Dermis blood vessel endothelial cell (primary cell): ENCODE measurements around the gene MAP3K20. TPM values are rescaled to one million over a fixed set of nuclear protein-coding genes. Genes with fewer than 3 reads are reported as not detected.
"Not testable (repeated sequence)": the region's sequence is repeated elsewhere in the genome, so short reads cannot be mapped to it uniquely, and the experiment has no call there.

ENCODE experiments used
- DNase-seq: peaks from one replicate; pipeline ENCODE4 v3.0.0; 2010
- total RNA-seq: library from RNA; depleted of rRNA; stranded (reverse); fragments of >200 nt; gene quantifications from 2 replicates; pipeline ENCODE4 v1.2.3, GENCODE V29; 2014

The MAP3K20 gene
- total RNA-seq, 1 donor from 2014 or later, result 31.5 TPM

DNA sequence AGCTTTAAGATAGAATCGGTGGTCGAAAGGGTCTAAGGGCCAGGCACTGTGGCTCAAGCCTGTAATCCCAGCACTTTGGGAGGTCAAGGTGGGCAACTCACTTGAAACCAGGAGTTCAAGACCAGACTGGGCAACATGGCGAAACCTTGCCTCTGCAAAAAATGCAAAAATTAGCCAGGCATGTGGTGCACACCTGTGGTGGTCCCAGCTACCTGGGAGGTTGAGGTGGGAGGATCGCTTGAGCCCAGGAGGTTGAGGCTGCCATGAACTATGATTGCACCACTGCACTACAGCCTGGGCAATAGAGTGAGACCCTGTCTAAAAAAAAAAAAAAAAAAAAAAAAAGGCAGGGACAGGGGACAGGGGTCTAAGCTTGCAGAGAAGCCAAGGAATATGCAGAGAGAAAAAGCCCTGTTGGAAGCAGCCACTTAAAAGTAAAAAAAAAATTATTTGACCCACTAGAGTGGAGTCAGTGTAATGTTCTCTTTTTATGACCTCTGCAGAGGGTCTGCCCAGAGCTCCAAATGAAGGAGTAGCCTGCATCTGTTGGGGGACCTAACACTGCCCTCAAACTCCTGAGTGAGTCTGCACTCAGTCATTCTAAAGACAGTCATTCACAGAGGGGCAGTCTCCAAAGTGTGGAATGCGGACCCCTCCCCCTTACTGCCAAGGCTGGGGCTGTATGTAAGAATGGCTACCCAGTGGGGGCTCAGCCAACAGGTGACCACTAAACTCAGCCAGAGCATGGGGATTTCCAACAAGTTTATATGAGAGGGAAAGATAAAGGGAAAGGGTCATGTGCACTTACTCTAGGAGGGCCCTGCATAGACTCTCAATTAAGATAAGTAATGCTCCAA lies 160.5 kb downstream of the MAP3K20 start:
- no peak for DNase-seq

- no peak for DNase-seq
Observed at GRCh38 chr2:173238385-173238784, 162.7 kb downstream of the MAP3K20 start.

DNA sequence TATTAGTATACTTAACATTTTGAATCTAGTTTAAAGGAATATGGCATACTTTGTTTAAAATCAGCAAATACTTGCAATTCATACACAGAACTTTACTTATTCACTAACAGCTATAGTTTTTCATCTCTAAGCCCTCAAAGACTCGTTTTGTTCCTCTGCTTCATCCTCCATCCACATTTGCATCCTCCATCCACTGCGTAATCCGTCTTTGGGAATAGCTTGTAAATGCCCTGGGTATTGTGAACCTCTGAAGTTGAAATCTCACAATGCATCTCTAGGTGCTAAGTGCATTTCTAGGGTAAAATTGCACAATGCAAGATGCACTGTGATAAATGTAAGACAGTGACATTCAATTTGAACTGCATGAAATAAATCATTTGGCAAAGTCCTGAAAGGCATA lies 163.2 kb downstream of the MAP3K20 start:
- no peak for DNase-seq

GRCh38 chr2:173239644-173240043 lies 164.0 kb downstream of the MAP3K20 start:
- DNase-seq, result no peak

DNA sequence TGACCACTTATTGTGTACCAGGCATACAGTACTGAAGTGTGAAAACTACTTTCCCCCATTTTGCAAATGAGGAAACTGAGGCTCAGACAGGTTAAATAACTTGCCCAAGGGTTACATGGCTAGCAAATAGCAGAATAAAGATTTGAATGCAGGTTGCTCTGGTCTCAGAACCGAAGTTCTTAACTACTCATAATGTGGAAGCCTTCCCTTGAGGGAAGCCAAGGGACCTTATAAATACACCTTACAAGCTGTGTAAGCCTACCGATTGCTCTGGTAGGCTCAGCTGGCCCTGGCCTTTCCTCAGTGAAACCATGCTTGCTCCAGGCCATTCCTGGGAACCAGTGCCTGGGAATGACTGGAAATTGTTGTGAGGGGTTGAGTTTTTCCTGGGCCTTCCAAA lies 164.4 kb downstream of the MAP3K20 start:
- DNase-seq, result no peak

DNA sequence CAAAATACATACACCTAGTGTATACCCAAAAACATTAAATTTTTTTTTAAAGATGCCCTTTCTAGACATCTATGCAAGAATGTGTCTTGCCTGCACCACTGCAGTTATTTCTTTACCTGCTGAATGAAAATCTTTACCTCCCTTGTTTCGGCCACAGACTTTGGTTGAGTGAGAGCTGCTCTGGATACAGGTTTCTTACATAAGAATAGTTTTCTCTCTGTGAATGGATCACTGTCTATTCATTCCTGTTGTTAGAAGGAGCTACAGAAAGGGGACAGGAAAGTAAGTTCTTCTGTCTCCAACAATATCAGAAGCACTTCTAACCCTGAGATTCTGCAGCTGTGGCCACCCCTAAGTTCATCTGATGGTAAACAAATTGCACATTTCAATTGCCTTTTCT lies 166.0 kb downstream of the MAP3K20 start:
- no peak for DNase-seq

DNA sequence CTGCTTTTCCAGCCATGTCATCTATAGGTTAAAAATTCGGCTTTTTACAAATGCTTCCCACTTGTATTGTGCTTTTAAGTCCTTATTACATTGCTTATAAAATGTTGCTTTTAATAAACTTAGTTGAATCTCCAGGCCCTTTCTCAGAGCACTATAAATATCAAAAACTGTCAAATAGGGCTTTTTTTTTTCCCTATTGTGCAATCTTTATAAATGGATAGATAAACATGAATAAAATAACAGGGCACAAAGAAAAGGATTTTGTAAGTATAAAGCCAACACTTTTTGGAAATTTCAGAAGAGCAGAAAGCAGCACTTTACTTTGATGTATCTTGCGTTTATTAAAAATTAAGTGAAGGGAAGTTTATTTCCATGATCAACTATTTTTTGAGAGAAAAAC lies 171.5 kb downstream of the MAP3K20 start:
- no peak for DNase-seq

DNA sequence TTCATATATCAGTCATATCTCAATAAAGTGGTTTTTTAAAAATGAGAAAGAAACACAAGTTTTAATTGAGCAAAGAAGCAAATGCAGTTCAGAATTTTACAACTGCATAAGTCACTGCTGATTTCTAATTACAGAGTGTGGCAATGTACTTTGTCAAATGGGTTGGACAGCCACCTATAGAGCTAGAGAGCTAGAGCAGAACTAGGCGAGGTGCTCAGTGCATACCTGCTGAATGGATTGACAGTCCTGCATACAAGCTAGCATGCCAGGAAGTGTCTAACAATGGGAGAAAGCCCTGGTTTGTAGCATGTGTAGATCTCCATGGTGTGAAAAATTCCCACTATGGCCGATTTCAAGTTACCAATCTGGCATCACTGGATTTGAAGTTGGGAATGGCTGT lies 172.7 kb downstream of the MAP3K20 start:
- no peak for DNase-seq

- DNase-seq, result peak; percentile 9
Observed at GRCh38 chr2:173249661-173250641, 174.3 kb downstream of the MAP3K20 start.

GRCh38 chr2:173251225-173251624 lies 175.6 kb downstream of the MAP3K20 start:
- no peak for DNase-seq

- DNase-seq, result no peak
Observed at GRCh38 chr2:173252581-173252980, 176.9 kb downstream of the MAP3K20 start.

DNA sequence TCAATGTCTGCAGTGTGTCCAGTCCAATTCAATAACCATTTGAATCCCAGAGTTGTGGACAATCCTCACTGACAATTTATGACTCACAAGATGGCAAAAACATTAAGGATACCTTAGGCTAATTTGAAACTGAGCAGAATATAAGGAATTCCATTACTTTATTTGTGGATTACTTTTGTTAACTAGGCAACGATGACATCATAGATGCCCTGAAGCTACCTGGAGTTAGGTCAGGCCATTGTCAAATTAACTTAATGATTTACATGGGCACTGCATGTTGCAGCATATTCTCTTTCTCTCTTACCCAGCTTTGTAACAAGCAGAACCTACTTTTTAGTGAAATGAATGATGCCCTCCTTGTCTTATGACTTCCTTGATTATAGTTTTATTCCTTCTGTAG lies 179.0 kb downstream of the MAP3K20 start:
- DNase-seq, result no peak

DNA sequence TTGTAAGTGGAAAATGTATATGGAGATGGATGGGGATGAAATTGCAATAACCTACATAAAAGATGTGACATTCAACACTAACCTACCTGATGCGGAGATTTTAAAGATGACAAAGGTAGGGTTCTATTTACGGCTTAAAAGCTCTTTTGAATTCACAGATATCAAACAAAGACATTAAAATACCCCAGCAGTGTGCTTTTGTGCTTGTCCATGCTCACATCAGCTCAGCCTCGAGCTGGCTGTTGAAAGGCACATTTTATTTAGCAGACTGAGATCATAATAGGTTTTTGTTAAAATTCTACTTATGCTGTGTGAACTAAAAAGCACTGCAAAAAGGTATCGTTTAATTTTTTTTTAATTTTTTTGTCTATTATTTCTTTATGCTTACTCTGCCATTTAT lies 183.1 kb downstream of the MAP3K20 start:
- DNase-seq, result no peak

- not testable (repeated sequence) for DNase-seq
Observed at GRCh38 chr2:173262356-173262755, 186.7 kb downstream of the MAP3K20 start.

DNA sequence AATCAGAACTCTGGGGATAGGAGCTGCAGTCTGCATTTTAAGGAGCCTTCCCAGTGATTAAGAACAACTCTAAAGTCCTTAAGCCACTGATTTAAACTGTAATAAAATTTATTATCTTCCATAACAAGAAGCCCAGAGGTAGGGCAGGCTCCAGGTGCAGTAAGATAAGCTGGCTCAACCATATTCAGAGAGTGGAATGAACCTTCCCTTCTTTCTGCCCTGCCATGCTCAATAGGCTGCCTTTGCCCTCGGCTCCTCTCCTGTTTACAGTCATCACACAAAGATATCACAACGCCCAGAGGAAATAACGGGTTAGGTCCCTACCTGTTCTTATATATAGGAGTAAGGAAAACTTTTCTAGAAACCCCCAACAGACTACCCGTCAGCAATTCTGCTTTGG lies 188.5 kb downstream of the MAP3K20 start:
- DNase-seq, result no peak

DNA sequence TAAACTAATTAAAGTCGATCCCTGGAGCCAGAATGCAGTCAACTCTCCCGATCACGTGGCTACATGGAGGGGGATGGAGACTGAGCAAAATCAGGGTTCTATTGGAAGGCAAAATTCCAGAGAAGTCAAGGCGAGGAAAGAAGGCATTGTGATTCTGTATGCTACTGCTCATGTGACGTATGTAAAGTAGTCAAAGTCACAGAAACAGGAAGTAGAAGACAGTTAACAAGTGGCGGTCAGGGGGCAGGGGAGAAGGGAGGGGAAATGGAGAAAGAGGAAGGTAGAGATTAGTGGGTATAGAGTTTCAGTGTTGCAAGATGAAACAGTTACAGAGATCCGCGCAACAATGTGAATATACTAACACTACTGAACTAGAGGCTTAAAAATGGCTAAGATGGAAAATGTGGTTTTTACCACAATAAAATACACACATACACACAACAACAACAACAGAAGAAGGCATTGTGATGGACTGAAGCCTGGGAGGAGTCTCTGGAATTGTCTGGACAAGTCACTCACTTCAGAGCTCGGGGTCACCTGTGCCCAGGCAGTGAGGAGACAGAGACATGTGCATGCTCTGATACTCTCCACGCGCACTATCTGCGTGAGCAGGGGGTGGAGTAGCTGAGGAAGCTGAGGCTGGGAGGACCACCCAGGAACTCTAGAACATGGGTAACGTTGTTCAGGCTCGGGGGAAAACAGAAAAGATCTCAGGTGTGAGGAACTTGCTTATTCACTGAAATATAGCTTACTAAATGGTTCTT lies 189.1 kb downstream of the MAP3K20 start:
- DNase-seq, result no peak

DNA sequence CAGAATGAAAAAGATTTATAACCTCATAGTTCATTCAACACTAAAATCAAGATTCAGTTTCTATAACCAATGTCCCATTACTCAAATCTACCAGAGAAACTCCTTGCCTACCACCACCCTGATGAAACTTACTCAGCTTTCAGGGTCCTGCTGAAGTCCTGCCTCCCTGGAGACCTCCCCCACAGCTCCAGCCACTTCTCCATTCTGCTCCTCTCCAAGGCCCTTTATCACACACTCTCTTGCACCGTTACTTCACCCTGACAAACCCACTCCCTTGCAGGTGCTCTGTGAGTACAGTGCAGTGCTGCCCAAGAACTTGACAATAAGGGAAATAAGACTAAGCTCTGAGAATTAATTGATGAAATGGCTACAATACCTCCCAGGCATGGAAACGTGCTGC lies 195.5 kb downstream of the MAP3K20 start:
- DNase-seq, result no peak

GRCh38 chr2:173271825-173272224 lies 196.2 kb downstream of the MAP3K20 start:
- DNase-seq, result no peak

- DNase-seq, result no peak
Observed at GRCh38 chr2:173272849-173273248, 197.2 kb downstream of the MAP3K20 start.

- no peak for DNase-seq
Observed at GRCh38 chr2:173278794-173279526, 203.3 kb downstream of the MAP3K20 start.

DNA sequence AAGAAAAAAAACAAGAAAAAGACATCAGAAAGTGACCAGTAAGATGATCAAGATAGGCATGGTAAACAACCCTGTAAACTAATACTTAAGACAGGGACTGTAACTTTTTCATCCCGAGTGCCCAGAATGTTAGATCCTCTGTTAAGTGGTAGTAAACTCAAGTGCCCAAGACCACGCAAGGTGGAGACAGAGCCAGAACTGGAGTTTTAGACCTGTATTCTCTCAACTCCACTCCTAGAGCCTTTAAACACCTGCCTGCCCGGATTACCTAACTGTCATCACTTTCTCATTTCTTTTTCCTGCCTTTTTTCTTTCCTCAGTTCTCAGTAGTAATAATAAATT lies 203.9 kb downstream of the MAP3K20 start:
- no peak for DNase-seq

DNA sequence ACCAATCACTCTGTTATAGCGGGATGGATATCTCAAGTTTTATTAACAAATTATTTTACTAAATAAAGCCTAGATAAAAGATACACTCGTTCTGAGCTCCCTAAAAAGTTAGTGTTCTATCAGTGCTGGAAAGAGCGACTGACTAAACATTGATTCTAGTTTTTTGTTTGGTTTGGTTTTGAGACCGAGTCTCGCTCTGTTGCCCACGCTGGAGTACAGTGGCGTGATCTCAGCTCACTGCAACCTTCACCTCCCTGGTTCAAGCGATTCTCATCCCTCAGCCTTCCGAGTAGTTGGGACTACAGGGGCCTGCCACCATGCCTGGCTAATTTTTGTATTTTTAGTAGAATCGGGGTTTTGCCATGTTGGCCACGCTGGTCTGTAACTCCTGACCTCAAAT lies 205.2 kb downstream of the MAP3K20 start:
- no peak for DNase-seq
